Measurements from ENCODE around the gene UNKL. TPM values are rescaled to one million over a fixed set of nuclear protein-coding genes. Genes with fewer than 3 reads are reported as not detected.

The UNKL gene
- total RNA-seq, 1 experiment from 2014 or later: 32.0 TPM

DNA sequence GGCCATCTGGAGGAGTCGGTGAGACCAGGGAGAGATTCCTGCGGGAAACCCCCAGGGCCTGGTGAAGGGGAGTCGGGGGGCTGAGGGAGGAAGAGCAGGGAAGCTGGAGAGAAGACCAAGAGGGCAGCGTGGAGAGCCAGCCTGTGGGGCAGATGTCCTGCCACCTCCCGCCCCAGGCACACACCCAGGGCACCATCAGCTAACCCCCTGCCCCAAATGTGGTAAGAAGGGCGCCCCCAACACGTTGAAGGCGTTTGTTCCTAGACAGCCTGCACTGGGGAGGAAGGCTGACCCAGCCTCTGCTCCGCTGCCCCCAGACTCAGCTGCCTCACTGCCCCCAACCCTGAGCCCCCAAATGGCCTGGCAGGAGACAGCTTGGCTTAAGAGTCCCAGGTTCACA lies 79.8 kb downstream of the UNKL start:
- Histone ChIP-seq H3K56ac (ENCODE audit: insufficient read length, low read depth, low read length) (no peak overlapping the region), H3K23ac (ENCODE audit: insufficient read length, low read depth, low read length) (no peak overlapping the region), H4K20me1 (ENCODE audit: control insufficient read depth, insufficient read depth, insufficient read length) (no peaks in the 10 kb centered on the region), H4K5ac (ENCODE audit: insufficient read length, low read depth, low read length) (no peak overlapping the region), H3T11ph (ENCODE audit: low read length) (no peak overlapping the region), H2AK5ac (ENCODE audit: insufficient read length, low read length) (no peak overlapping the region), H2BK20ac (ENCODE audit: low read depth, low read length, poor library complexity, severe bottlenecking) (no peak overlapping the region), H2BK15ac (ENCODE audit: low read depth, low read length) (no peak overlapping the region), H2BK12ac (ENCODE audit: insufficient read length, low read depth, low read length) (no peak overlapping the region), H2BK5ac (ENCODE audit: insufficient read length, low read length) (no peak overlapping the region), H3K23me2 (ENCODE audit: insufficient read length, low read depth, low read length, poor library complexity, severe bottlenecking) (peaks cover 20% of the 10 kb centered on the region), H2AFZ (ENCODE audit: low read length) (no peak overlapping the region), H3K27me3 (ENCODE audit: insufficient read depth, low read length) (peaks cover 16% of the 10 kb centered on the region; the same call in 1 of the 2 replicates), H3K79me2 (ENCODE audit: insufficient read depth, low read length) (no peaks in the 10 kb centered on the region), H3K14ac (ENCODE audit: insufficient read depth, low read length) (no peak overlapping the region; the same call in 1 of the 2 replicates), H3K27ac (ENCODE audit: insufficient read length, low read depth, low read length) (no peak overlapping the region), H2BK120ac (ENCODE audit: low read depth, low read length, poor library complexity, severe bottlenecking) (no peak overlapping the region), H3K9me3 (ENCODE audit: control insufficient read depth, low read depth, low read length) (no peaks in the 10 kb centered on the region), H3K9ac (ENCODE audit: extremely low read depth, insufficient read length, low read length) (no peak overlapping the region), H4K8ac (replicated peaks; ENCODE audit: insufficient read length, low read depth, low read length) (no peak overlapping the region), H3K79me1 (ENCODE audit: insufficient read depth, low read depth, low read length, poor library complexity, severe bottlenecking) (no peaks in the 10 kb centered on the region), H3K4me1 (ENCODE audit: insufficient read depth, low read length) (no peaks in the 10 kb centered on the region), H3K18ac (ENCODE audit: insufficient read length, low read depth, low read length) (no peak overlapping the region), H3K4me2 (ENCODE audit: insufficient read depth, insufficient read length, low read length) (peak overlapping the region; percentile 27), H4K91ac (ENCODE audit: insufficient read length, low read depth, low read length) (no peak overlapping the region), H3K4ac (ENCODE audit: low read depth, low read length) (no peak overlapping the region)
- Mint-ChIP-seq H3K4me1 (peaks cover 12 to 18% of the 10 kb centered on the region in 2 experiments), H3K27me3 (ENCODE audit: low read depth) (peaks cover 48% of the 10 kb centered on the region), H3K9me3 (no peaks in the 10 kb centered on the region), H3K36me3 (ENCODE audit: insufficient read depth in 1 of 3, low read depth in 3 of 3) (no peaks in the 10 kb centered on the region), H3K4me3 (peak overlapping the region in 1 of 2 experiments; percentile 72; a peak in 2 of 5 replicates), H3K27ac (no peak overlapping the region)
- DNase-seq: no peak
- WGBS (ENCODE audit: extremely low coverage, insufficient read length, low lambda C conversion rate): no CpG with 5 or more reads among the region's 9 CpGs
- no peak for TF ChIP-seq CTCF (conservative IDR thresholded peaks at IDR 0.05)
